ENCODE data around the gene SPTBN2.

The SPTBN2 gene

DNA sequence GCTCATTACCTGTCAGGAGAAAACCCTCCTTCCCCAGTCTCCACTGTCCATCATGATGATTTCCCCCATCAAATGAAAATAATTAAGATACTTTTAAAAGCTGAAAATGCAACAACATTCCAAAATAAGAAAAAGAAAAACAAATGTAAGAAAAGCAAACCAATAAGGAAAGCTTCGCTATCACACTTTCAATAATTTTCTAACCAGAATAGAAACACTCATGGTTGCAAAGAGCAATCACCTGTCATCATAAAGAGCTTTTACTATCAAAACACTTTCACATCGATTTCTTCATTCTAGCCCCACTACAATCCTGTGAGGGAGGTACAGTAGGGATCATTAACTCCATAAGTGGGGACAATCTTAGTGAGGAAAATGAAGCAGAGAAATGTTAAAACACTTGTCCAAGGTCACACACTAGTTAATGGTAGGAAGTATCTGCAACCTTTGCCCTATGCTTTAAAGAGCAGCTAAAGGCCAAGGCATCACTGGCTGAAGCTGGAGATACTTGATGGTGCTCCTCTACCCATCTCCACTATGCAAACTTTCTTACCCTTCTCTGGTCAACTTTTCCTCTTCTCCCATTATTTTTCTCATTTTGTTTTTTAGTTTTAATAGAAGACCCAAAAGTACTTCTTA is 53.9 kb downstream of the SPTBN2 start:
- no peak for TF ChIP-seq ZNF274 (IDR thresholded peaks at IDR 0.05; ENCODE audit: low read depth, low read length)
- H3K4me3 ChIP-seq (ENCODE audit: low read length): no peak overlapping the region

DNA sequence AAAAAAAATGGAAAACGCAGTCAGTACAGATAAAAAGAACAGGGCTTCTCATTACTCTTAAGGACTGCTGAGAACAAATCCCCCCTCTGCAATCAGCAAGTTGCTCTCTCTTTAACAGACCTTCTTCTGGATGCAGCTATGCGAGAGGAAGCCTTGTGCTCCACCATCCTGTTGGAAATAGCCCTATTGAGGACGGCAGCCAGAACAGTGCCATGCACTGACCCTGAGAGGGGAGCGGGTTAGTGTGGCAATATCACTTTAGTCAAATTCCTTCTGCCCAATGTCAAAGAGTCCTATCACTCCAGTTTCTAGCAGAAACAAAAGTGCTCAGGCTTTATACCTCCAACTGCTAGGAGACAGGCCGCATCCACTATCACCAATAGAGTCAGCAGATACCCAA is 58.2 kb downstream of the SPTBN2 start:
- H3K4me3 ChIP-seq (ENCODE audit: low read length): no peak overlapping the region
- TF ChIP-seq ZNF274 (IDR thresholded peaks at IDR 0.05; ENCODE audit: low read depth, low read length): no peak

DNA sequence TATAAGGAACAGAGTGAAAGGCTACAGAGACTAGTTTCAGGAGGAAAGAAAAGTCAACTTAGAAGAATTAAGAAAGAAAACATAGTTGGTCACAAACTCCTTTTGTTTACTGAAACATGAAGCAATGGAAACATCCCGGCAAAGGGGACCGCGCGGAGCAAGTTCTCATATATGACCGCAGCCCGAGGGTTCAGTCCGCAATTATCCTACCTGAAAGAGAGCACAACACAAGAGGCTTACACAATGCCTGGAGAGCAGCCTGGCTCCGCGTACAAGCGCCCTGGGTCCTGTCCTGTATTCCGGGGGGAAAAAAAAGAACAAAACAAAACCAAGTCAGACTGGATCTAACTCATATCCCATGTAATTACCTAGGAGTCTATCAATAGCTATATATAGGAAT is 63.6 kb downstream of the SPTBN2 start:
- TF ChIP-seq ZNF274 (IDR thresholded peaks at IDR 0.05; ENCODE audit: low read depth, low read length): no peak
- no peak overlapping the region for H3K4me3 ChIP-seq (ENCODE audit: low read length)

GRCh38 chr11:66663741-66664296 is 65.2 kb downstream of the SPTBN2 start:
- H3K4me3 ChIP-seq (ENCODE audit: low read length): no peak overlapping the region
- no peak for TF ChIP-seq ZNF274 (IDR thresholded peaks at IDR 0.05; ENCODE audit: low read depth, low read length)

DNA sequence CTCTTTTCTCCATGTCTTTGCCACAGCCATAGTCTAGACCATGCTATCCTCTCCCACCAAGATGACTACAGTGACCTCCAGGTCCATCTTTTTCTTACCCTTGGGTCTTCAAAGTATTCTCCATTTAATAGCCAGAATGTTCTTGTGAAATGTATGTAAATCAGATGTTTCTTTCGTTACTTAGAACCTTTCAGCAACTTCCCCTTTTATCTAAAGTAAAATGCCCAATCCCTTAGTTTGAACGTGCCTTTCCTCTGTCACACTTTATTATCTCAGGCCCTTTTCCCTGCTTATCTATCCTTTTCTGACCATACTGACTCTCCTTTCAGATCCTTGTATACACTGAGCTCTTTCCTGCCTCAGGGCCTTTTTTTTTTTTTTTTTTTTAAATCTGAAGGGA is 69.3 kb downstream of the SPTBN2 start:
- no peak overlapping the region for H3K4me3 ChIP-seq (ENCODE audit: low read length)
- no peak for TF ChIP-seq ZNF274 (IDR thresholded peaks at IDR 0.05; ENCODE audit: low read depth, low read length)

DNA sequence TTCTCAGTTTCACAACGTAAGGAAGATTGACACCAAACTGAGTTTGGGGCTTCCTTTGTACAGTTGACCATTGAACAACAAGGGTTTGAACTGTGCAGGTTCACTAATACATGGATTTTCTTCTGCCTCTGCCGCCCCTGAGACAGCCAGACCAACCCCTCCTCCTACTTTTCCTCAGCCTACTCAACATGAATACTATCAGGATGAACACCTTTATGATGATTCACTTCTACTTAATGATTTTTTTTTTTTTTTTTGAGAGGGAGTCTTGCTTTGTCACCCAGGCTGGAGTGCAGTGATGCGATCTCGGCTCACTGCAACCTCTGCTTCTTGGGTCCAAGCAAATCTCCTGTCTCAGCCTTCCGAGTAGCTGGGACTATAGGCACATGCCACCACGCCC is 75.9 kb downstream of the SPTBN2 start:
- no peak overlapping the region for H3K4me3 ChIP-seq (ENCODE audit: low read length)
- no peak for TF ChIP-seq ZNF274 (IDR thresholded peaks at IDR 0.05; ENCODE audit: low read depth, low read length)

- H3K4me3 ChIP-seq (ENCODE audit: low read length): no peak overlapping the region
- TF ChIP-seq ZNF274 (IDR thresholded peaks at IDR 0.05; ENCODE audit: low read depth, low read length): no peak
Measured at GRCh38 chr11:66652651-66653050, 76.4 kb downstream of the SPTBN2 start.

GRCh38 chr11:66651016-66651415 is 78.0 kb downstream of the SPTBN2 start:
- no peak overlapping the region for H3K4me3 ChIP-seq (ENCODE audit: low read length)
- no peak for TF ChIP-seq ZNF274 (IDR thresholded peaks at IDR 0.05; ENCODE audit: low read depth, low read length)

DNA sequence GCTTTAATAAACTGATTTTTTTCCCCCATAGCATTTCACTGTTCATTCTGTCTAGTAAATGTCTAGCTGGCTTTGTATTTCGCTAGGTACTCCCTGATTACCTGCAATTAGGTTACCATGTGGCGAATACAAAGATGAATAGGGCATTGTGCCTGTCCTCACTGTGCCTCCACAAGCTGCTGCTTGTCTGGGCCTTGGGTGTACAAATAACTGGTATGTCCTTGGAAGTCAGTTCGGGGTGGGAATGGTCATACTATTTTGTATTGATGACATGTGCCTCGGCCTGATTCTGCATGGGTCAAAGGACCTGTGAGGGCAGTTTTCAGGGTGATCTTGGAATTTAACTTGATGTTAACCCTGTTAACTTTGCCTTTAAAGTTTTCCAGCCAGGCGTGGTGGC is 79.1 kb downstream of the SPTBN2 start:
- no peak for TF ChIP-seq ZNF274 (IDR thresholded peaks at IDR 0.05; ENCODE audit: low read depth, low read length)
- no peak overlapping the region for H3K4me3 ChIP-seq (ENCODE audit: low read length)

- TF ChIP-seq ZNF274 (IDR thresholded peaks at IDR 0.05; ENCODE audit: low read depth, low read length): no peak
- H3K4me3 ChIP-seq (ENCODE audit: low read length): no peak overlapping the region
Measured at GRCh38 chr11:66646828-66647227, 82.2 kb downstream of the SPTBN2 start.

- H3K4me3 ChIP-seq (ENCODE audit: low read length): no peak overlapping the region
- no peak for TF ChIP-seq ZNF274 (IDR thresholded peaks at IDR 0.05; ENCODE audit: low read depth, low read length)
Measured at GRCh38 chr11:66643745-66644437, 85.1 kb downstream of the SPTBN2 start.

GRCh38 chr11:66641834-66642233 is 87.2 kb downstream of the SPTBN2 start:
- peak overlapping the region; percentile 88; the same call in 1 of the 2 replicates for H3K4me3 ChIP-seq (ENCODE audit: low read length)
- no peak for TF ChIP-seq ZNF274 (IDR thresholded peaks at IDR 0.05; ENCODE audit: low read depth, low read length)

GRCh38 chr11:66639814-66640340 is 89.1 kb downstream of the SPTBN2 start:
- peak overlapping the region; percentile 88 for H3K4me3 ChIP-seq (ENCODE audit: low read length)

DNA sequence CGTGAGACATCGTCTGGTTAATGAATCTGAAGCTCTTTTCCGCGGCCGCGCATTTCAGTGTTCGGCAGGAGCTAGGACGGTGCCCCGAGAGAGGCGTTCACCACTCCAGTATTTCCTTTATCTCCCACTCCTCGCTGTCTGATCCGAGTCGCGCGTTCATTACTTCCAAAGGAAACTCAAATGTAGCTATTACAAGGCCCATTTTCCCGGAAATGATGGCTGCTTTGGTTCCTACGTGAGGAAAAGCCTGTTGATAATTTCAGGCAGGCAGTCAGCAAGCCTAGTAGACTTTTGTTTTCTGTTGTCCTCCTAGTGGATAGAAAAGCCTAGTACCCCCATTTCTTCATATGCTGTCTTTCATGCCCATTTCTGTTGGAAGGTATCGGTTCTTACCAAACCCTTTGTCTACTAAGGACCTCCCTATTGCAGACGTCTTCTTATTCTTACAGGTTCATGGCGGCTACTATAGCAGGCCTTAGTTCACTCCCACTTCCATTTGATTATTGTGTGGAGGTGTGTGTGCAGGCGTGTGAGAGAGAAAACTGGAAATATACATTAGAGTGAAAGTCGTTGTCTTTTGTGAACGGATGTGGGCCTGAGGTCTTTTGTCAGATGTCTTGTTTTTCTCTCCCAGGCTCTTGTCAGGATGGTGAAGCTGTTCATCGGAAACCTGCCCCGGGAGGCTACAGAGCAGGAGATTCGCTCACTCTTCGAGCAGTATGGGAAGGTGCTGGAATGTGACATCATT is 89.8 kb downstream of the SPTBN2 start:
- no peak for TF ChIP-seq ZNF274 (IDR thresholded peaks at IDR 0.05; ENCODE audit: low read depth, low read length)
- peak overlapping the region; percentile 88 for H3K4me3 ChIP-seq (ENCODE audit: low read length)
